ENCODE data around the gene C16orf46.

Gene C16orf46

DNA sequence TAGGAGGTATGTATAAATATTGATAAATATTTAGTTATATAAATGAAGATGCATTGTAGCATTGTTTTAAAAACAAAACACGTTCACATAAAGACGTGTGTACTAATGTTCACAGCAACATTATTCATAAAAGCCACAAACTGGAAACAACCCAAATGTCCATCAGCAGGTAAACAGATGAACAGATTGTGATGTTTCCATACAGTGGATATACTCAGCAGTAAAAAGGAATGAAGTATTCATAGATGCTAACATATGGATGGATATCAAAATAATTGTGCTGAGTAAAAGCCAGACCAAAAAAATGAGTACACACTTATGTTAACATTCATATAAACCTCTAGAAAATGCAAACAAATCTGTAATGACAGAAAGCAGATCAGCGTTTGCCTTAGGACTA, 64.1 kb downstream of the C16orf46 start:
- DNase-seq: no peak
